Spleen (tissue), 7 donors: ENCODE results near the gene KIAA0825.

Experiments
- CTCF ChIP-seq, 11 experiments: fragments of 200-600 bp in 7 of 11; fragments of 450-650 bp in 4 of 11; sonication (generic) in 4 of 11; IDR thresholded peaks in 8 of 11; conservative IDR thresholded peaks in 3 of 11; 1 replicate in 7 of 11; 2 replicates in 4 of 11; pipeline versions ENCODE4 v1.4.0 to v1.8.0; 2016 to 2021; ENCODE audit warnings: antibody characterized with exemption in 11 of 11, inconsistent platforms in 4 of 11, mild to moderate bottlenecking in 1 of 11
- POLR2A ChIP-seq, 3 donors: fragments of 450-650 bp; IDR thresholded peaks; one replicate each; pipeline ENCODE4 v1.5.1; 2017; ENCODE audit warnings: antibody characterized with exemption in 3 of 3, mild to moderate bottlenecking in 1 of 3
- POLR2AphosphoS5 ChIP-seq, 3 donors: sonication (generic); formaldehyde crosslinking; IDR thresholded peaks; one replicate each; pipeline ENCODE4 v1.5.1; 2017; ENCODE audit warnings: antibody characterized with exemption in 3 of 3
- donor health status: DM: no; HTN: no; CAD: no; lungs with moderate emphysema.
- donor health status: DM: no; HTN: no; CAD: no.
- donor health status: DM: no; HTN: no; CAD: no.

- no peak for TF ChIP-seq POLR2A (IDR thresholded peaks at IDR 0.05)
- TF ChIP-seq CTCF (IDR thresholded peaks at IDR 0.05 in 8 of 11, conservative IDR thresholded peaks at IDR 0.05 in 3 of 11): no peak
- no peak for TF ChIP-seq POLR2AphosphoS5 (IDR thresholded peaks at IDR 0.05)
These were observed 337.1 kb downstream of the KIAA0825 start for GRCh38 chr5:94281236-94281801.
